ENCODE data around the gene LEP.

DNA sequence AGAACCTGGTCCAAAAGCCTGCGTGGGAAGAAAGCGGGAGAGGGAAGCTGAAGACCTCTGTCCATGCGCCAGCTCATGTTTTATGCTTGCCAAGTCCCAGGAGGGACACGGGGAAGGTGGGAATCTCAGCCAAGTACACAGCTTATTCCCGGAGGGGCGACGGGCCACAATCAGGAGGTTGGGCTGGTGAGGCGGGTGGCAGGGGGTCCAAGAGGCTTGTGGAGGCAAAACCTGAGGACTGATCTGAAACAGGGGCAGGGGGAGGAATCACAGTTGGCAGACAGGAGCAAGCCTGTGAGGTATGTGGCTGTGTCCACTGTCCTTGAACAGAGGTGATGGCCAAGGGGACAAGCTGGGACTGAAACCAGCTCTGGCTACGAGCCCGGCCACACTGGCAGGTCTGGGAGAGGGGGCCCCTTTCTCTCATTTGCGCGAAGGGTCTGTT, 38.0 kb upstream of the LEP start:
- no peak for TF ChIP-seq POLR2AphosphoS5 (IDR thresholded peaks at IDR 0.05; ENCODE audit: borderline replicate concordance, low read depth, low read length)
- no peak for TF ChIP-seq FOXP2 (optimal IDR thresholded peaks at IDR 0.05; ENCODE audit: control extremely low read depth, extremely low read length, insufficient read depth)
- TF ChIP-seq EZH2 (IDR thresholded peaks at IDR 0.05): no peak

Measured in SK-N-MC (cell line).